Thyroid gland (tissue), 4 donors: Measurements from ENCODE around the gene ORM2.

Source experiments
- CTCF ChIP-seq, 6 experiments: fragments of 200-600 bp in 3 of 6; fragments of 450-650 bp in 3 of 6; sonication (generic) in 3 of 6; IDR thresholded peaks; one replicate each; pipeline ENCODE4 v1.5.1; 2016 to 2019; ENCODE audit warnings: antibody characterized with exemption in 6 of 6, mild to moderate bottlenecking in 2 of 6, inconsistent platforms in 1 of 6, moderate library complexity in 1 of 6
- POLR2A ChIP-seq, 2 donors: fragments of 450-650 bp; IDR thresholded peaks; one replicate each; pipeline ENCODE4 v1.6.1; 2017; ENCODE audit warnings: antibody characterized with exemption in 2 of 2, mild to moderate bottlenecking in 2 of 2, moderate library complexity in 1 of 2

DNA sequence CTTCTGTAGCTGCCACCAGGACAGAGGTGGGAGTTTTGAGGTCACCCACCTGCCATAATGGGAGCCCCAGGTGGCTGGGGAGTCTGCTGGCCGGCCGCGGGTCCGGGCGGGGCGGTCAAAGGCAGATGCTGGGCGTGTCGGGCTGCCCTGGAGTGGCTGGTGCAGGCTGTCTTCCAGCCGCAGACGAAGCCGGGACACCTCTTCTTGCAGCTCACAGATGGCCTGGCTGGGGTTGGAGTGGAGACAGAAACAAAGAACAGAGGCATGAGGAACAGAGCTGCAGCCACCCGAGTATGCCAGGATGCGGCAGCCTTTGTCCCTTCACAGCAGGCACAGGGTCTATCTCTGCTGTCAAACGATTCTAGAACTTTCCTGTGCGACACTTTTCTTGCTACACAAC, 18.0 kb downstream of the ORM2 start:
- TF ChIP-seq POLR2A (IDR thresholded peaks at IDR 0.05): no peak
- TF ChIP-seq CTCF (IDR thresholded peaks at IDR 0.05): no peak
